HCT116 (cell line): ENCODE data around the gene GGACT. TPM values are rescaled to one million over a fixed set of nuclear protein-coding genes. Genes with fewer than 3 reads are reported as not detected.

Experiments used
- ATAC-seq: fragments of 200-7000 bp; cut with Tn5 transposase; 2 replicates; pipeline ENCODE4 v1.9.1; 2020; ENCODE audit warnings: mild to moderate bottlenecking, moderate library complexity
- BruUV-seq: library from RNA; stranded (reverse); fragments of 400-500 nt; replicated peaks from 2 replicates; lab custom pipeline; 2021; lab: Mats Ljungman, UMichigan
- CTCF ChIA-PET: fragments of 300-600 bp; sonication (Branson Sonifier 250); formaldehyde crosslinking; loops from one replicate; lab custom pipeline; 2021; ENCODE audit warnings: antibody characterized with exemption; lab: Charles Lee
- POLR2A ChIA-PET: fragments of 300-600, 350-600 bp; sonication (Branson Sonifier 250); formaldehyde crosslinking; loops from one replicate; lab custom pipeline; 2021; ENCODE audit warnings: antibody characterized with exemption; lab: Charles Lee
- RAD21 ChIA-PET, 2 experiments: fragments of 300-600 bp; sonication (Branson Sonifier 250); formaldehyde crosslinking; loops; one replicate each; lab custom pipeline; 2023; ENCODE audit warnings: low total read pairs in 2 of 2; ENCODE audit not compliant: uncharacterized antibody in 2 of 2, unreplicated experiment in 2 of 2, low non-redundant PET in 1 of 2; lab: Charles Lee
- DNase-seq: peaks from one replicate; pipeline ENCODE4 v3.0.0-alpha.2; 2010; ENCODE audit warnings: low read depth, low spot score
- H2AFZ ChIP-seq: fragments of 200-600 bp; shearing (Covaris generic), sonication (generic); 2 replicates; pipeline ENCODE4 v1.6.1; 2017; ENCODE audit warnings: low read depth, mixed run types, mixed read lengths, antibody characterized with exemption, low read length; ENCODE audit not compliant: poor library complexity, severe bottlenecking
- H3K27ac ChIP-seq: 2 replicates; pipeline ENCODE4 v1.5.1; 2012; ENCODE audit warnings: low read depth, low read length
- H3K27me3 ChIP-seq: fragments of 200-600 bp; sonication (generic); 2 replicates; pipeline ENCODE4 v1.6.1; 2016; ENCODE audit warnings: mixed run types, low read length, mixed read lengths; ENCODE audit not compliant: insufficient read depth
- H3K36me3 ChIP-seq, 2 experiments: fragments of 200-500 bp in 1 of 2; fragments of 200-600 bp in 1 of 2; sonication (Bioruptor generic) in 1 of 2; sonication (generic) in 1 of 2; 2 replicates each; pipeline versions ENCODE4 v1.5.1 to v1.6.1; 2014 to 2016; ENCODE audit warnings: low read length in 2 of 2, inconsistent platforms in 1 of 2, mixed read lengths in 1 of 2, mixed run types in 1 of 2; ENCODE audit not compliant: insufficient read depth in 2 of 2, control insufficient read depth in 1 of 2
- H3K4me1 ChIP-seq, 2 experiments: fragments of 200-600 bp in 1 of 2; sonication (generic) in 1 of 2; 2 replicates each; pipeline versions ENCODE4 v1.5.1 to v1.6.1; 2012 to 2017; ENCODE audit warnings: low read length in 2 of 2, inconsistent platforms in 1 of 2, mild to moderate bottlenecking in 1 of 2, mixed read lengths in 1 of 2, mixed run types in 1 of 2, moderate library complexity in 1 of 2; ENCODE audit not compliant: insufficient read depth in 2 of 2, control insufficient read depth in 1 of 2
- H3K4me2 ChIP-seq: fragments of 200-600 bp; sonication (generic); 2 replicates; pipeline ENCODE4 v1.6.1; 2017; ENCODE audit warnings: mixed run types, low read length, mixed read lengths
- H3K4me3 ChIP-seq, 2 experiments: fragments of 200-600 bp in 1 of 2; sonication (generic) in 1 of 2; replicated peaks in 1 of 2; 2 replicates each; pipeline ENCODE4 v1.5.1; 2011 to 2016; ENCODE audit warnings: low read length in 2 of 2, control low read depth in 1 of 2, low read depth in 1 of 2, mild to moderate bottlenecking in 1 of 2, mixed read lengths in 1 of 2, mixed run types in 1 of 2
- H3K79me2 ChIP-seq: fragments of 200-600 bp; sonication (generic); 2 replicates; pipeline ENCODE4 v1.6.1; 2017; ENCODE audit warnings: mild to moderate bottlenecking, mixed run types, low read length, moderate library complexity, mixed read lengths; ENCODE audit not compliant: insufficient read depth
- H3K9ac ChIP-seq: fragments of 200-600 bp; sonication (generic); 2 replicates; pipeline ENCODE4 v1.6.1; 2016; ENCODE audit warnings: low read length, mixed read lengths
- H3K9me2 ChIP-seq: fragments of 200-600 bp; sonication (generic), shearing (Covaris generic); 2 replicates; pipeline ENCODE4 v1.6.1; 2017; ENCODE audit warnings: mixed run types, mild to moderate bottlenecking, moderate library complexity; ENCODE audit not compliant: insufficient read depth
- H3K9me3 ChIP-seq, 2 experiments: fragments of 200-500 bp in 1 of 2; fragments of 200-600 bp in 1 of 2; sonication (Bioruptor generic) in 1 of 2; sonication (generic) in 1 of 2; 2 replicates each; pipeline ENCODE4 v1.6.1; 2014 to 2017; ENCODE audit warnings: low read length in 2 of 2, mixed read lengths in 2 of 2, inconsistent platforms in 1 of 2, low read depth in 1 of 2, mild to moderate bottlenecking in 1 of 2, mixed run types in 1 of 2, moderate library complexity in 1 of 2; ENCODE audit not compliant: control insufficient read depth in 1 of 2, insufficient read depth in 1 of 2
- H4K20me1 ChIP-seq: fragments of 200-600 bp; sonication (generic), shearing (Covaris generic); 2 replicates; pipeline ENCODE4 v1.6.1; 2017; ENCODE audit warnings: mixed run types, mild to moderate bottlenecking, moderate library complexity; ENCODE audit not compliant: insufficient read depth
- CEBPB ChIP-seq: IDR thresholded peaks from 2 replicates; pipeline ENCODE4 v1.6.1; 2012; ENCODE audit warnings: low read depth
- ELF1 ChIP-seq: IDR thresholded peaks from 2 replicates; pipeline ENCODE4 v1.6.1; 2012; ENCODE audit warnings: low read depth, borderline replicate concordance
- FOSL1 ChIP-seq: IDR thresholded peaks from 2 replicates; pipeline ENCODE4 v1.6.1; 2012; ENCODE audit warnings: low read depth
- MAX ChIP-seq: IDR thresholded peaks from 2 replicates; pipeline ENCODE4 v1.6.1; 2012
- POLR2A ChIP-seq: IDR thresholded peaks from 2 replicates; pipeline ENCODE4 v1.7.0; 2011; ENCODE audit warnings: borderline replicate concordance; ENCODE audit not compliant: insufficient read depth, insufficient read length; ENCODE audit errors: extremely low read depth
- RAD21 ChIP-seq: IDR thresholded peaks from 2 replicates; pipeline ENCODE4 v1.6.1; 2012; ENCODE audit warnings: low read depth, mild to moderate bottlenecking
- REST ChIP-seq: IDR thresholded peaks from 2 replicates; pipeline ENCODE4 v1.6.1; 2012; ENCODE audit warnings: low read depth
- SIN3A ChIP-seq: IDR thresholded peaks from 2 replicates; pipeline ENCODE4 v1.6.1; 2012; ENCODE audit warnings: low read depth
- YY1 ChIP-seq: IDR thresholded peaks from 2 replicates; pipeline ENCODE4 v1.6.1; 2011; ENCODE audit warnings: low read length, low read depth, moderate library complexity, mild to moderate bottlenecking; ENCODE audit not compliant: insufficient replicate concordance; ENCODE audit errors: extremely low read depth
- ZBTB33 ChIP-seq: IDR thresholded peaks from 2 replicates; pipeline ENCODE4 v1.6.1; 2011; ENCODE audit warnings: mild to moderate bottlenecking, low read length, moderate library complexity; ENCODE audit not compliant: insufficient replicate concordance; ENCODE audit errors: extremely low read depth
- ZNF274 ChIP-seq: fragments of 200-500 bp; sonication (Bioruptor generic); IDR thresholded peaks from 2 replicates; pipeline ENCODE4 v1.6.1; 2014; ENCODE audit warnings: mild to moderate bottlenecking, low read depth, low read length, inconsistent platforms
- intact Hi-C: fragments of 100-400 bp; cut with micrococcal nuclease; formaldehyde crosslinking; loops from 2 replicates; pipeline ENCODE4 v1.10.0; 2022
- total RNA-seq: library from RNA; stranded (reverse); gene quantifications from one replicate; pipeline ENCODE4 v1.2.1, GENCODE V29; 2021; ENCODE audit not compliant: unreplicated experiment

GGACT gene
- total RNA-seq, 1 experiment from 2014 or later = 5.0 TPM

- ChIA-PET CTCF (no interaction called here), RAD21 (no interaction called here), POLR2A (no interaction called here)
- Histone ChIP-seq H4K20me1 (no peaks in the 10 kb centered on the region), H3K27ac (no peak overlapping the region), H3K4me3 (no peak overlapping the region), H3K79me2 (no peaks in the 10 kb centered on the region), H3K9me3 (no peaks in the 10 kb centered on the region), H3K9ac (no peak overlapping the region), H3K9me2 (no peaks in the 10 kb centered on the region), H3K4me1 (peaks cover 0 to 15% of the 10 kb centered on the region in 2 experiments; a peak in 3 of 4 replicates), H2AFZ (no peak overlapping the region), H3K36me3 (no peaks in the 10 kb centered on the region), H3K4me2 (no peak overlapping the region), H3K27me3 (no peaks in the 10 kb centered on the region)
- DNase-seq (no peak), ATAC-seq (no peak)
- intact Hi-C loops = no loop called here
- TF ChIP-seq ZBTB33 (no peak), YY1 (no peak), POLR2A (no peak), SIN3A (no peak), REST (no peak), ELF1 (no peak), MAX (no peak), ZNF274 (no peak), CEBPB (no peak), FOSL1 (no peak), RAD21 (no peak)
- BruUV-seq = no TSS peak
Measured at GRCh38 chr13:100584896-100585295, 3.7 kb downstream of the GGACT start.
